Stimulated activated CD8-positive, alpha-beta memory T cell treated with anti-CD3 and anti-CD28 coated beads, Interleukin-12 subunit alpha, Interleukin-12 subunit beta, amount 100 ng/mL, for 1 hour (primary cell): ENCODE measurements around the gene ZSWIM6.
"Not testable (repeated sequence)": the region's sequence is repeated elsewhere in the genome, so short reads cannot be mapped to it uniquely, and the experiment has no call there.

ENCODE experiments used
- DNase-seq: peaks from one replicate; pipeline ENCODE4 v3.0.0-alpha.2; 2020; ENCODE audit warnings: low read depth

ZSWIM6 gene

GRCh38 chr5:61363401-61364114 is 31.5 kb downstream of the ZSWIM6 start:
- no peak for DNase-seq

- DNase-seq: no peak
Observed at GRCh38 chr5:61366497-61367240, 34.6 kb downstream of the ZSWIM6 start.

GRCh38 chr5:61370506-61370905 is 38.4 kb downstream of the ZSWIM6 start:
- no peak for DNase-seq

- DNase-seq: no peak
Observed at GRCh38 chr5:61371474-61371873, 39.4 kb downstream of the ZSWIM6 start.

- DNase-seq: no peak
Observed at GRCh38 chr5:61379677-61380076, 47.6 kb downstream of the ZSWIM6 start.

GRCh38 chr5:61381968-61382367 is 49.9 kb downstream of the ZSWIM6 start:
- no peak for DNase-seq

GRCh38 chr5:61385627-61386026 is 53.6 kb downstream of the ZSWIM6 start:
- no peak for DNase-seq

- no peak for DNase-seq
Observed at GRCh38 chr5:61386045-61386800, 54.2 kb downstream of the ZSWIM6 start.

GRCh38 chr5:61389609-61390008 is 57.6 kb downstream of the ZSWIM6 start:
- DNase-seq: no peak

GRCh38 chr5:61394078-61394704 is 62.1 kb downstream of the ZSWIM6 start:
- DNase-seq: no peak

- no peak for DNase-seq
Observed at GRCh38 chr5:61394793-61395192, 62.7 kb downstream of the ZSWIM6 start.

- DNase-seq: no peak
Observed at GRCh38 chr5:61397238-61397637, 65.2 kb downstream of the ZSWIM6 start.

GRCh38 chr5:61397937-61398336 is 65.9 kb downstream of the ZSWIM6 start:
- no peak for DNase-seq

GRCh38 chr5:61398440-61398839 is 66.4 kb downstream of the ZSWIM6 start:
- DNase-seq: no peak

- DNase-seq: no peak
Observed at GRCh38 chr5:61399679-61400078, 67.6 kb downstream of the ZSWIM6 start.

- DNase-seq: no peak
Observed at GRCh38 chr5:61401726-61402125, 69.7 kb downstream of the ZSWIM6 start.

GRCh38 chr5:61402244-61402823 is 70.3 kb downstream of the ZSWIM6 start:
- DNase-seq: no peak

- no peak for DNase-seq
Observed at GRCh38 chr5:61402970-61403900, 71.2 kb downstream of the ZSWIM6 start.

- no peak for DNase-seq
Observed at GRCh38 chr5:61405511-61406295, 73.6 kb downstream of the ZSWIM6 start.

- DNase-seq: not testable (repeated sequence)
Observed at GRCh38 chr5:61406497-61406896, 74.4 kb downstream of the ZSWIM6 start.
